Ishikawa (cell line): ENCODE results near the gene ST14.

Experiments
- CEBPB ChIP-seq: IDR thresholded peaks from 2 replicates; pipeline ENCODE4 v1.6.1; 2012
- EP300 ChIP-seq: IDR thresholded peaks from 2 replicates; pipeline ENCODE4 v1.6.1; 2012; ENCODE audit warnings: borderline replicate concordance

DNA sequence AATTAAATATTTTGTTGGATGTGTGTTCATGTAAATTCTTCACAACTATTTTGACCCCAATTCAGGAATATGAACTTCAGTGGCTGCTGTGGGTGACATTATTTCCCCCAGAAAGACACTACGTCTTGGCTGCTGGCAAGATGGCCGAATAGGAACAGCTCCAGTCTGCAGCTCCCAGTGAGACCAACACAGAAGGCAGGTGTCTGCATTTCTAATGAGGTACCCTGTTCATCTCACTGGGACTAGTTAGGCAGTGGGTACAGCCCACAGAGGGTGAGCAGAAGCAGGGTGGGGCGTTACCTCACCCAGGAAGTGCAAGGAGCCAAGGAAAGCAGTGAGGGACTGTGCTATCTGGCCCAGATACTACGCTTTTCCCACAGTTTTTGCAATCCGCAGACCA, 89.8 kb downstream of the ST14 start:
- TF ChIP-seq CEBPB (no peak), EP300 (no peak)
